ENCODE results near the gene TUBG2. TPM values are rescaled to one million over a fixed set of nuclear protein-coding genes. Genes with fewer than 3 reads are reported as not detected.

TUBG2 gene
- total RNA-seq, 4 donors from 2014 or later, result 16.5 to 27.9 (median 20.0) TPM

- DNase-seq (ENCODE audit: low spot score), result no peak
- no peak for TF ChIP-seq CTCF (IDR thresholded peaks at IDR 0.05)
Measured at GRCh38 chr17:42697108-42697811, 38.2 kb downstream of the TUBG2 start.

GRCh38 chr17:42698736-42699414 lies 39.8 kb downstream of the TUBG2 start:
- DNase-seq (ENCODE audit: low spot score) (no peak), ATAC-seq (ENCODE audit: low FRiP score) (peak; percentile 81)
- no peak for TF ChIP-seq CTCF (IDR thresholded peaks at IDR 0.05)

More at GRCh38 chr17:42697108-42697811, 38.2 kb downstream of the TUBG2 start:
- no peak for ATAC-seq (ENCODE audit: low FRiP score)

- DNase-seq (ENCODE audit: low spot score) (no peak), ATAC-seq (ENCODE audit: low FRiP score) (no peak)
- TF ChIP-seq CTCF (IDR thresholded peaks at IDR 0.05), result no peak
Measured at GRCh38 chr17:42699415-42699740, 40.3 kb downstream of the TUBG2 start.

- ATAC-seq (ENCODE audit: low FRiP score) (no peak), DNase-seq (ENCODE audit: low spot score) (no peak)
- TF ChIP-seq CTCF (IDR thresholded peaks at IDR 0.05), result no peak
Measured at GRCh38 chr17:42700586-42701289, 41.7 kb downstream of the TUBG2 start.

GRCh38 chr17:42702446-42702845 lies 43.4 kb downstream of the TUBG2 start:
- ATAC-seq (ENCODE audit: low FRiP score) (no peak), DNase-seq (ENCODE audit: low spot score) (no peak)
- TF ChIP-seq CTCF (IDR thresholded peaks at IDR 0.05), result no peak

GRCh38 chr17:42704490-42704836 lies 45.4 kb downstream of the TUBG2 start:
- DNase-seq (ENCODE audit: low spot score), result no peak
- no peak for TF ChIP-seq CTCF (IDR thresholded peaks at IDR 0.05)
- no peak for ATAC-seq (ENCODE audit: low FRiP score)

All from omental fat pad (tissue), 4 donors.